DMS53 treated with DMSO at 0.1 percent for 48 hours (cell line): ENCODE measurements around the gene DIP2C.
"Not testable (repeated sequence)": the region's sequence is repeated elsewhere in the genome, so short reads cannot be mapped to it uniquely, and the experiment has no call there.

Experiments used
- DNase-seq: peaks from one replicate; lab custom pipeline; 2025; ENCODE audit not compliant: unreplicated experiment; lab: John Stamatoyannopoulos, UW

Gene DIP2C

GRCh38 chr10:368579-369220 is 320.8 kb downstream of the DIP2C start:
- no peak for DNase-seq

- not testable (repeated sequence) for DNase-seq
Observed at GRCh38 chr10:368107-368506, 321.4 kb downstream of the DIP2C start.

- no peak for DNase-seq
Observed at GRCh38 chr10:367636-368035, 321.8 kb downstream of the DIP2C start.

- DNase-seq, result no peak
Observed at GRCh38 chr10:366186-366585, 323.3 kb downstream of the DIP2C start.

- DNase-seq, result no peak
Observed at GRCh38 chr10:364267-364775, 325.1 kb downstream of the DIP2C start.

- no peak for DNase-seq
Observed at GRCh38 chr10:363152-363551, 326.3 kb downstream of the DIP2C start.

- DNase-seq, result no peak
Observed at GRCh38 chr10:361203-362081, 328.0 kb downstream of the DIP2C start.

- no peak for DNase-seq
Observed at GRCh38 chr10:360653-361052, 328.8 kb downstream of the DIP2C start.

GRCh38 chr10:359762-360161 is 329.7 kb downstream of the DIP2C start:
- no peak for DNase-seq

- DNase-seq, result no peak
Observed at GRCh38 chr10:359093-359492, 330.4 kb downstream of the DIP2C start.

GRCh38 chr10:357201-357950 is 332.1 kb downstream of the DIP2C start:
- DNase-seq, result no peak

- DNase-seq, result no peak
Observed at GRCh38 chr10:356452-356851, 333.0 kb downstream of the DIP2C start.

- no peak for DNase-seq
Observed at GRCh38 chr10:354901-355617, 334.4 kb downstream of the DIP2C start.

GRCh38 chr10:352476-353235 is 336.8 kb downstream of the DIP2C start:
- no peak for DNase-seq

- DNase-seq, result no peak
Observed at GRCh38 chr10:351770-352334, 337.6 kb downstream of the DIP2C start.

GRCh38 chr10:350981-351501 is 338.4 kb downstream of the DIP2C start:
- DNase-seq, result no peak

- DNase-seq, result no peak
Observed at GRCh38 chr10:349081-349480, 340.4 kb downstream of the DIP2C start.

GRCh38 chr10:348456-348855 is 341.0 kb downstream of the DIP2C start:
- DNase-seq, result no peak

GRCh38 chr10:347774-348173 is 341.7 kb downstream of the DIP2C start:
- DNase-seq, result not testable (repeated sequence)

GRCh38 chr10:347190-347589 is 342.3 kb downstream of the DIP2C start:
- not testable (repeated sequence) for DNase-seq
